CD4-positive, alpha-beta T cell treated with Interleukin-4 for 1 hour (primary cell): ENCODE results near the gene SNX17.

Experiments
- DNase-seq, 2 donors: peaks; one replicate each; pipeline ENCODE4 v3.0.0-alpha.2; 2020 to 2022

Gene SNX17

DNA sequence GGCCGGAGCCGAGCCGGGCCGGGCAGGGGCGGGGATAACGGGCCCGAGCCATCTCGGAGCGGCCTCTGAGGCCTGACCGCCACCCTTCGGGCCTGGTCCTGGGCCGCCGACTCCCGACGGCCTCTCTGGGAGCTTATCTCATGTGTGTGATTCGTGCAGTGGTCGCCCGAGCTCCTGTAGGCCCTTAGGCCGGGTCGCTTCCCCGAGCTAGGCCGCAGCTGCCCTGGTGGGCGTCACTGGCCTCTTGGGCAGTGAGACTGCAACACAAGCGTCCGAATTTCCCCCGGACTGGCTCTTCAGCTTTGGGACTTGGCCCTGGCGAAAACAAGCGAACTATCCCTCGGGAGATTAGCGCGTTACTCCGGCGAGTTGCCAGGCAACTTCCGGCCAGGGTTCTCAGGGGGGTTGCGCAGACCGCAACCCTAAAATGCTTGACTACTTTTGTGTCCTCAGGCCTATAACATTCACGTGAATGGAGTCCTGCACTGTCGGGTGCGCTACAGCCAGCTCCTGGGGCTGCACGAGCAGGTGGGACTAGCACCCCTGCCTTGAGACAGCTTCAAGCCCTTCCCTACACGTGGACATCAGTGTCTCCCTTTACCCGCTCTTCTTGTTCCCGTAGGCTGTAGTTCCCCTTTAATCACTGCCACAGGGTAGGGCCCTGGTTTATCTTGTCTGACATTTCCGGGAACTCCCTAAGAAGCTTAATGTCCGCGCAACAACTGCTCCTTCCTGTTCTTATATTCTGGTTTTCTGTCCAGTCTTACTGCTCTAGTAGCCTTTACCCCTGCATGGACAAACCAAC is 602 bp downstream of the SNX17 start:
- DNase-seq, result peak; percentile 45 to 61

DNA sequence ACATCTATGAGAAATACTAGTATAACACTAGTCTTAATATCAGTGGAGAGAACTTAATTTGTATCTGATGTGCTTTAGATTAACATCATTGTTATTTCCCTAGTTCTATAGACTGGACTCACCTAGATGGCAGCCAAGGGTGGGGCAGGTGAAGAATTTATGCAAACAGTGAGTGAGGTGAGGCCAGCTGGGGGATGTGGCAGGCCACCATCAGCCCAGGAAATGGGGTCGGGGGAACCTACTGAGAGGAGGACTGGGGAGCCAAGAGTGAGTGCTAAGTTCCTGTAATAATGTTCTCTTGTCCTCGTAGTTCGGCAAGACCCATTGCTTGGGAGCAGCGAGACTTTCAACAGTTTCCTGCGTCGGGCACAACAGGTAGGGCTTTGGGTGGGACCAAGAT is 2.5 kb downstream of the SNX17 start:
- DNase-seq, result no peak

DNA sequence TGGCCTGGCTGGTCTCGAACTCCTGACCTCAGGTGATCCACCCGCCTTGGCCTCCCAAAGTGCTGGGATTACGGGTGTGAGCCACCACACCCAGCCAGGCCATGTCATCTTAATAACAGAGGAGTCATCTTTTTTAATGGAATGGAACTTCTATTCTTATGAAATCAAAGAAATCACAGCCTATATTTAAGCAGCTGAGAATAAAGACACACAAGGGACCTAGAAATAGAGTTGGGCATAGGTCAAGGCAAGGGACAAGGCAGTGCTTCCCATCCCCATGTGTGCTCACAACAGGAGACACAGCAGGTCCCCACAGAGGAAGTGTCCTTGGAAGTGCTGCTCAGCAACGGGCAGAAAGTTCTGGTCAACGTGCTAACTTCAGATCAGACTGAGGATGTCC is 3.2 kb downstream of the SNX17 start:
- DNase-seq, result no peak

DNA sequence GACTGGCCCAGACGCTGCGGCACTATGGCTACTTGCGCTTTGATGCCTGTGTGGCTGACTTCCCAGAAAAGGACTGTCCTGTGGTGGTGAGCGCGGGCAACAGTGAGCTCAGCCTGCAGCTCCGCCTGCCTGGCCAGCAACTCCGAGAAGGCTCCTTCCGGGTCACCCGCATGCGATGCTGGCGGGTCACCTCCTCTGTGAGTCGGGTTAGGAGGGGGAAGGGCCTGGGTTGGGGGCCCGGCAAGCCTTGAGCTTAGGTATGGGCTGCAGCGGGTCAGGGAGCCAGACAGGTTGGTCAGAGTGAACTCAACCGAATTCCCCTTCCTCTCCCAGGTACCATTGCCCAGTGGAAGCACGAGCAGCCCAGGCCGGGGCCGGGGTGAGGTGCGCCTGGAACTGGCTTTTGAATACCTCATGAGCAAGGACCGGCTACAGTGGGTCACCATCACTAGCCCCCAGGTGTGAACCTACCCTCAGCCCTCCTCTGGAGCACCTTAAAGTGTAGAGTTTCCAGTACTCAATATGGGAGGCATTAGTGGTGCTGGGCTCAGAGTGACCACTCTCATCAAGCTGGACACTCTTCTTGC is 5.2 kb downstream of the SNX17 start:
- DNase-seq, result no peak

DNA sequence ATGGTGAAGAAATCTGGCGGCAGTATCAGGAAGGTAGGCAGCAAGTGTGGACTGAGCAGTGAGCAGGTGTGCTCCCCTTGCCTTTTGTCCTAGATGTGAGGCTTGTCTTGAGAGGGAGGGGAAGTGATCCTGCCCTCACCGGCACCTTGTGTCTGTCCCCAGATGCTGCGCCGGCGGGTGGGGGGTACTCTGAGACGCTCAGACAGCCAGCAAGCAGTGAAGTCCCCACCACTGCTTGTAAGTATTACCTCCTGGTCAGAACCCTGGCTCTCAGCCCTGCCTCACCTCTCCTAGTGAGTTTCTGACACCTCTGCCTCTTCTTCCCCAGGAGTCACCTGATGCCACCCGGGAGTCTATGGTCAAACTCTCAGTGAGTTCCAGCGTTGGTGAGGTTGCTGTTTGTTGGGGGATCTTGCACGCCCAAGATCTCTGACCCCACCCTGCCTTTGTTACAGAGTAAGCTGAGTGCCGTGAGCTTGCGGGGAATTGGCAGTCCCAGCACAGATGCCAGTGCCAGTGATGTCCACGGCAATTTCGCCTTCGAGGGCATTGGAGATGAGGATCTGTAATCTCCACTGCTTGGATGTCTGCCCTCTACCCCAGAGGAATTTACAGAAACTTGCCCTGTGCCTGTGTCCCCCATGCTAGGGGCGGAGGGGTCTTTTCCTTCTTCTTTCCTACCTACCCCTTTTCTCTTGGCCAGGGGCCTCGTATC is 5.9 kb downstream of the SNX17 start:
- DNase-seq, result no peak

DNA sequence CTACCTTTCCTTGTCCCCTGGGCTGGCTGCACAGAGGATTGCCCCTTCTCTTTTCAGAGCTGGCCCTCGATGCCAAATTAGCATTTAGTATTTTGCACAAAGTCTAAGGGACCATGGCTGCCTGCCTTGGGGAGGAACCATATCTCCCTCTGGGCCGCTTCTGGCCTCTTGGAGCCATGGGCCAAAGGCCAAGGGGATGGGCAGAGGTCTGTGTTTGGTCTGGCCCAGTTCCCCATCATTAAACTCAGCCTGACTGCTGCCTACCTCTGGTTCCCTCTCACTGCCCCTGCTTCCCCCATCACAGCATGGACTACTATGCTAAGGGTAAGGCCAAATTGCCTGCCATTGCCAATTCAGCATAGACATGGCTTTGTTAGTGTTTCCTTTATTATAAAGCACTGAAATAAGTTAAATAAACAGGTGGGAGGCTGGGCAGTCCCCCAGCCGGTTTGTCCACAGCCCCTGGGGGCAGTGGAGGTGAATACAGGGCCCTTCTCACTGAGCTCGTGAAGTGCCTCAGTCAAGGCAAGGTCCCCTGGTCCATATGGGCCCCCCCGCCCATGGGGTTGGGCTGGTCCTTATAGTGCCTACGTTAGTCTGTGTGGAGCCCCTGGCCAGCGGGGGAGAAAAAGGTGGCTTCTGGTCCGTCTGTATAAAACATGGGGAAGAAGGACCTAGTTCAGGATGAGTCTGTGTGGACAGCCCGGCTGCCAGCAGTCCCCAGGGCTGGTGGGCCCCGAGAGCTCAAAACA is 6.6 kb downstream of the SNX17 start:
- DNase-seq, result no peak

DNA sequence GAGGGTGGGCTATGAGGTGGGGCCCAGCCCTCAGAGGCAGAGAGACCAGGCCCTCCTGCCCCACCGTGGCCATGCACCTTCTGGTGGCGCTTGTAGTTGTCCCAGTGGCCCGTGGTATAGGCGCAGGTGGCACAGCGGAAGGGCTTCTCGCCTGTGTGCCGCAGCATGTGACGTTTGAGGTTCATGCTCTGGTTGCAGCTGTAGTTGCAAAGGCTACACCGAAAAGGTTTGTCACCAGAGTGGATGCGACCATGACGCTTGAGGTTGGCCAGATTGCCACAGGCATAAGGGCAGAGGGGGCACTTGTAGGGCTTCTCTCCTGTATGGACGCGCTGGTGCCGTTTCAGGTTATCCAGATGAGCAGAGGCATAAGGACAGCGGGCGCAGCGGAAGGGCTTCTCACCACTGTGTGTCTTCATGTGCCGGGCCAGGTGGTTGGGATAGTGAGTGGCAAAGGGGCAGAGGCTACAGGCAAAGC is 7.2 kb downstream of the SNX17 start:
- no peak for DNase-seq

DNA sequence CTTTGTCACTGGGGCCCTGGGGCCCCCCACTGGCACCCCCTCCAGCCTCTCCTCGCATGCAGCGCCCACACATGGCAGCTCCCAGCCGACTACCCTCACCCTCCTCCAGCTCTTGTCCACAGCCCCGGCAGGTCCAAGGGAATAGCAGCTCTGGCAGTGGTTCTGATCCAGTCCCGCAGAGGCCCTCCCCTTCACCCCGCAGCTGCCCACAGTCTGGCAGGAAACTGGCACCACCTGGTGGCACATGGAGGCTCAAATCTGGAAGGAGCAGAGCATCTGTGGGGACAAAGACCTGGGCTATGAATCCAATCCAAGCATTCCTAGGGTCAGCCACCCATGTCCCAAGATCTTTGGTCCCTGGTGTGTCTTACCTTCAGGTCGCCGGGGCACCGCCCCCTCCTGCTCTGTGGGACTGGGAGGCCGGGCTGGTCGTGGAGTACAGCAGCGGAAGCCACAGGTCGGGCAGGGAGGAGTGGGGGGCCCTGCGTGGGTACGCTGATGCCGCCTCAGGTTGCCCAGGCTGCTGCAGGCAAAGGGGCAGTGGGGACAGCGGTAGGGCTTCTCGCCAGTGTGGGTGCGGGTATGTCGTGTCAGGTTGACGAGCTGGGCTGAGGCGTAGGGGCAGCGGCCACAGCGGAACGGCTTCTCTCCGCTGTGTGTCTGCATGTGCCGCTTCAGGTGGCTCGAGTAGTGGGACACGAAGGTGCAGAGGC is 7.8 kb downstream of the SNX17 start:
- DNase-seq, result no peak

DNA sequence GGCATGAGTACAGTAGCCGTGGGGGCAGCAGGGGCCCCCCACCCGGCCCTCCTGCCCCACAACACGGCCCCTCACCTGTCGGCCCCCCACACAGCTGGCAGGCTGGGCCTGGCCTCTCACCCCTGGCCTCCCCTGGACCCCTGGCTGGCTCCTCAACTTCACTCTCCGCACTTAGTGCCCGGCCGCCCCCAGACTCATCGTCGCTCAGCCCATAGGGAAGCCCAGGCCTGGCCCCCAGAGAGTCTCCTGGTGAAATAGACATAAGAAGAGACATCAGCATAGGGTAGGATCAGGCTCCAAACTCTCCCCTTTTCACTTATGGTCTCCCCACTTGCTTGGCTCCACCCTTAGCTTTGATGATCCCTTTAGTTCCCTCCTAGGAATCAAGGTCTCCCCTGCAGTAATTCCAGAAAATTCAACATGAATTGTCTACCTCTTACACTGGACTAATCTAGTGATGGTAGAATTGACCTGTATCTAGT is 8.4 kb downstream of the SNX17 start:
- no peak for DNase-seq

DNA sequence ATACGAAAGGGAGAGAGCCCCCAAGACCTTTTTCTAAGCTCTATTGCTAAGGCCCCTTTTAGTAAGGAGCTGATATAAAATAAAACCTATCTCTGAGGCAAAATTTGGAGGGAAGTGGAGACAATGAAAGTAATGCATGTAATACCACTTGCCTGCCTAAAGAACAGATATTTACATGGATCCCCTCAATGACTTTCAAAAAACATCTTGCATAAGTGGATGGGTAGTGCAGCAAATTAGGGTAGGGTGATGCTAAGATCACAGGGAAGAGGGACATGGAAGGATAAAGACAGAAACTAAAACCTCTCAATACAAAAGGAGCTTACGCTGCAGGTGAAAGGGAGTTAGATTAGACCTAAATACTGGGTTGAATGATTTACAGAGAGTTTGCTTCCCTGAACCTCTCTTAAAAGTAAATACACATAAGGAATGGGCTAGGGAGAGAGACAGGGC is 9.0 kb downstream of the SNX17 start:
- DNase-seq, result no peak

DNA sequence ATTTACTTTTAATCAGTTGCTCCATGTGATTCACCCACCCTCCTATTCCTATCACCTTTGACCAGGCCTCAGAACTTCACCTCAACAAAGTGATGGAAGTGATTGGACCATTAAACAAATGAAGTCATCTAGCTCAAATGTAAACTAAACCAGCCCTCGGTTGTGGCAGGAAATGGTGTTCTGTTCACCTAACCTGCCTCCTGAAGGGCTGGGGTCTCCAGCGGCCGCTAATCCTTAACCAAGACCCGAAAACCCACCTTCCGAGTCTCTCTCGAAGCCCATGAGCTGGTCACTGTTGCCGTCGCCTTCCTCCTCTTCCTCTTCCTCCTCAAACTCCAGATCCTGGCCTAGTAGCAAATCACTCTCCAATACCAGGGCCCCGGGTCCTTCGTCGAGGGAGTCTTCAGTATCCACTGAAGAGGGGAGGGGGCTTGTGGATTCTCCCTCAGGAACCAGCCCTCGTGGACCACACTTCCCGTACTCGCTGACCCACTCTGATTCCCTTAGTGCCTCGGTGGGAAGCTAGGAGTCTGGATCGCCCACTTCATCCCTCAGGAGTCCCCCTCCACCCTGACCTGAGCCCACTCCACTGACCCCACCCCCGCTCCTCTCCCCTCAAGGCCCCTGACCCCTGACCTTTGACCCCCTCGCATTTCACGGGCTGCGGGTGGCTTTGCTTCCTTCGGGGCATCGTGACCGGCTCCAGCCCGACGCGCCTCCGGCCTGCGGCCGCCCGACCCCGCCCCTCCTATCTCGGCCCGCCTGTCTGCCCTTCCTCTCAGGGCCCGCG is 9.6 kb downstream of the SNX17 start:
- DNase-seq, result peak; percentile 50 to 58

DNA sequence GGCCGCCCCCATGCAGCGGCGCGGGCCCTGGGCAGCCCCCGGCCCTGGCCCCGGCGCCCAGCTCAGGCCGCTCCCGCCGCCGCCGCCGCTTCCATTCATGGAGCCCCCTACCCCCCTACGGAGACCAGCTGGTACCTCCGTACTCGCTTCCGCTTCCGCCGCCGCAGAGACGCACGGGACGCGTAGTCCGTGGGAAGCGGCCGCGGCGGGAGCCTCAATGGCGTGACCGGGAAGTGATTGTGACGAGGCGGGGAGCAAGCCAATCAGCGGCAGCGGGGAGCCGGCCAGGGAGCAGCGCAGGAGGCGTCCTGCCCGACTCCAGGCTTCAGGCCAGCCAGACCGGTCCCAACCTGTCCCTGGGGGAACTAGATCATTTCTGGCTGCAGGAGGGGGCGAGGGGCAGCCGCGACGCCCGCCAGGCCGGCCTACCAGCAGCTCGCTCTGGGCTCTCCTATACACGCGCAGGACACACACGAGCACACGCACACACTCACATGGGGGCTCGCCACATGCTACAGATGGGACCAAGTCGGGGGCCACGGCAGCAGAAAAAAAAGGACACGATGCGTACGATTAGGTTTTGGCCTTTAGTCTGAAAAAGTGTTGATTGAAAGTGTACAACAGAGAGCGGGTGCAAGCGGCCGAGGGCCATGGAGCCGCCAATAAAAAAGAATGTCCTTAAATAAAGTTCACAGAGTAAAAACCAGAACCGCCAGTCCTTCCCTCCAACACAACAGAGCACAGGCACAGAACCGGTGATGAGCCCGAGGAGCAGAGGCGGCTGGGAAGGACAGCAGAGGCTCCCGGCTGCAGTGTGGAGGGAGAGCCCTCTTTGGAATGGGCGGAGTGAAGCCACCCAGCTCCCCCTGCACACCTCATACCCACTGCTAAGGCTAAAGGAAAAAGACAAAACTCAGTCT is 10.5 kb downstream of the SNX17 start, which contains the start of gene ZNF513:
TSS of gene ZNF513 (minus strand) at position 109 of the 920 bp plus-strand sequence. CDS start 208 bp downstream, outside the sequence.
- DNase-seq, result peak; percentile 90 to 91

DNA sequence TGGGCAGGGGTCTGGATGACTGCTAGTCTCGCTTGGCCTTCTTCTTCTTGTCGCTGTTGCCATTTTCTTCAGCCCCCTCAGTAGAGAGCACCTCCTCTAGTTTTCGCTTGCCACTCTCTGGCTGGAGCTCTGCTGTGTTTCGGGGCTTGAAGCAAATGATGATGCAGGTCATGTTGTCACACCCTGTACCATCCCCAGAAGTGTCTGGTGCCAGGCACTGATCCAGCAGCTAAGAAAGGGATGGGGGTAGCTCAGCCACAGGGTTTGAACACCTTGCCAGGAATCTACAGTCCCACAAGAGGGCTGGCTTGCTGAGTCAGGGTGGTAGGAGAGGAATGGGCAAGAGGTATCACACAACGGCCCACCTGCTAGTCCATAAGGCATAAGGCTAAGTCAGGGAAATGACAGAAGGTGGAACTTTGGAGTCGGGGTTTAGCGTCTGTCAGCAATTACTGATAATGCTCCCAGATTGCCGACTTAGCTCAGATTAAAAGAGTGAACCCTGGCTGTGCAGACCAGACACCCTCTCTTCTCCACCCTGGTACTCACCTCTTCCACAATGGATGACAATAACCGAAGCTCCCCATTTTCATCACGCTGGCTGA is 11.3 kb downstream of the SNX17 start:
- DNase-seq, result no peak

DNA sequence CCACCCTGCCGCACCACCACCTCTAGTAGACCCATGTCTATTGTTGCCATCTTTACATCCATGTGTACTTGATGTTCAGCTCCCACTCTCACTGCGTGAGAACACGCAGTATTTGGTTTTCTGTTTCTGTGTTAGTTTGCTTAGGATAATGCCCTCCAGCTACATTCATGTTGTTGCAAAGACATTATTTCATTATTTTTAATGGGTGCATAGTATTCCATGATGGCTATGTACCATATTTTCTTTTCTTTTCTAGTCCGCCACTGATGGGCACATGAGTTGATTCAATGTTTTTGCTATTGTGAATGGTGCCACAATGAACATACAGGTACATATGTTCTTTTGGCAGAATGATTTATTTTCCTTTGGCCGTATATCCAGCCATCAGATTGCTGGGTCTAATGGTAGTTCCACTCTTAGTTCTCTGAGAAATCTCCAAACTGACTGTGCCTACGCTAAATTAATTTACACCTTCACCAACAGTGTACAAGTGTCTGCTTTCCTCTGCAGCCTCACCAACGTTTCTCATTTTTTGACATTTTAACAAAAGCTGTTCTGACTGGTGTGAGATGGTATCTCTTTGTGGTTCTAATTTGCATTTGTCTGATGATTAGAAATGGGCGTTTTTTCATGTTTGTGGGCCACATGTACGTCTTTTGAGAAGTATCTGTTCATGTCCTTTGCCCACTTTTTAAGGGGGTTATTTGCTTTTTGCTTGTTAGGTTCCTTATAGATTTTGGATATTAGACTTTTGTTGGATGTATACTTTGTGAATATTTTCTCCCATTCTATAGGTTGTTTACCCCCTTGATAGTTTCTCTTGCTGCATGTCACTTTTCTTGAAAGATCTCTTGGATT is 20.6 kb downstream of the SNX17 start:
- peak in 1 of 2 donors; percentile 74 for DNase-seq

DNA sequence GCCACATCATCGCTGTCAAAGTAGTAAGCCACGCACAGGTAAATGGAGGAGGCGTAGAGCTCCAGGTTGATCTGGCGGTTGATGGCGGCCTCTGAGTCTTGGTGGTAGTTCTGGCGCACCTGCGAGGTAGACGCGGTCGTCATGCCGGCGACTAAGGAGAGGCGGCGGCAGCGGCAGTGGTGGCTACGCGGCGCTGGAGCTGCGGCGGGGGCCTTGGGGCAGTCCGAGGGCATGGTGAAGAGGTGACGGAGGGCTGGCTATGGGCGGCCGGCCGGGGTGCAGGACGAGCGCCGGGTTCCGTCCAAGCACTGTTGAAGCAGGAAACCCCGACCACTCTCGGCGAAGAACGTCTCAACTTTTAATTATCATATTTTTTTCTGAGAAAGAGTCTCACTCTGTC is 22.8 kb downstream of the SNX17 start:
- DNase-seq, result no peak

DNA sequence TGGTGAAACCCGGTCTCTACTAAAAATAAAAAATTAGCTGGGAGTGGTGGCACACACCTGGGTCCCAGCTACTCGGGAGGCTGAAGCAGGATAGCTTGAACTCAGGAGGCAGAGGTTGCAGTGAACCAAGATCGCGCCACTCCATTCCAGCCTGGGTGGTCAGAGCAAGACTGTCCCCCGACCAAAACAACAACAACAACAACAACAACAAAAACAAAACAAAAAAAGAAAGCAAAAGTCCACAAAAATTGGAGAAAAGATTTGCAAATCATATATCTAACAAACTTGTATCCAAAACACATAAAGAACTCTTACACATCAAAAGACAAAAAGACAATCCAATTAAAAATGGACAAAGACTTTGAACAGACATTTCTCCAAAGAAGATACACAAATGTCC is 28.5 kb downstream of the SNX17 start:
- DNase-seq, result no peak

DNA sequence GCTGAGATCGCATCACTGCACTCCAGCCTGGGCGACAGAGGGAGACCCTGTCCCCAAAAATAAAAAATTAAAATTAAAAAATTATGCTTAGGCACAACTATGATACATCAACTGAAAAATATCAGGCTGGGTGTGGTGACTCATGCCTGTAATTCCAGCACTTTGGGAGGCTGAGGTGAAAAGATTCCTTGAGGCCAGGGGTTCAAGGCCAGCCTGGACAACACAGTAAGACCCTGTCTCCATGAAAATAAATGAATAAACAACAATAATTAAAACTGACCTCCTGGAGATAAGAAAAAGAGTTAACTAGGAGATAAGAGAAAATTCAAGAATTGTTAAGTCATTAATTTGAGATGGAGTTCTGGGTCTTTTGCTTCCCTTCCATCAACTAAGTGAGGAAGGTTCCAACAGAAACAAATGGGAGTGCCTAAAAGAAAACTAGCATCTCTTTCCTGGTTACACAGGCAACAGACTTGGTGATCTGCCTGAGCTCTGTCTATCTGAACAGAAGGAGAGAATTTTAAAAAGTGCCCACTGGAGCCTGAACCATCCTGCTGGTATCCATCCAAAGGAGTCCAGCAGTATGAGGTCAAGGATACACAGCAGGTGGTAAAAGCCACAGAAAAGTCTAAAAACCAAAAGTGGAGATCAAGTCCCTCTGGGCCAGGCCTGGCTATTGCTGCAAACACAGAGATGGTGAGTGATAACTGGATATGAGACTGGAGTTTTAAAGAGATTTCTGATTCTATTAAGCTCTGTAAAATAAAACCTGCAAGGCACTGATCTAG is 30.1 kb downstream of the SNX17 start:
- DNase-seq, result no peak
